NCI-H2196 treated with DMSO at 0.1 percent for 48 hours (cell line): ENCODE measurements around the gene TDRD6.
"Not testable (repeated sequence)": the region's sequence is repeated elsewhere in the genome, so short reads cannot be mapped to it uniquely, and the experiment has no call there.

Source experiments
- DNase-seq: peaks from one replicate; lab custom pipeline; 2025; ENCODE audit not compliant: unreplicated experiment; lab: John Stamatoyannopoulos, UW

TDRD6 gene

GRCh38 chr6:46741482-46741881 is 53.8 kb downstream of the TDRD6 start:
- DNase-seq = no peak

GRCh38 chr6:46741910-46742309 is 54.2 kb downstream of the TDRD6 start:
- DNase-seq = no peak

- no peak for DNase-seq
Observed at GRCh38 chr6:46743425-46744158, 55.9 kb downstream of the TDRD6 start.

- DNase-seq = not testable (repeated sequence)
Observed at GRCh38 chr6:46744159-46744725, 56.6 kb downstream of the TDRD6 start.

GRCh38 chr6:46745973-46746372 is 58.3 kb downstream of the TDRD6 start:
- DNase-seq = no peak

- no peak for DNase-seq
Observed at GRCh38 chr6:46746696-46747095, 59.0 kb downstream of the TDRD6 start, which contains the start of gene ANKRD66. Gene ANKRD66 (plus strand): TSS chr6:46746933. CDS start chr6:46751949, 5,016 bp downstream.

GRCh38 chr6:46748940-46749503 is 61.3 kb downstream of the TDRD6 start:
- no peak for DNase-seq

- no peak for DNase-seq
Observed at GRCh38 chr6:46749731-46750130, 62.0 kb downstream of the TDRD6 start.

- no peak for DNase-seq
Observed at GRCh38 chr6:46751658-46752057, 64.0 kb downstream of the TDRD6 start.
